Measurements from ENCODE around the gene FGD3. TPM values are rescaled to one million over a fixed set of nuclear protein-coding genes. Genes with fewer than 3 reads are reported as not detected.

FGD3 gene
- total and polyA plus RNA-seq, 9 of the 15 experiments (the other 6 are each of a cell fraction or from before 2014, with no cell fraction given): 0.07 to 1.3 (median 0.29) TPM

- H3K27ac ChIP-seq (ENCODE audit: extremely low read depth, low read depth, low read length): no peak overlapping the region
- H3K9me3 ChIP-seq (replicated peaks; ENCODE audit: control insufficient read depth, insufficient read depth, low read depth, low read length): no peaks in the 10 kb centered on the region
- peaks cover 12 to 55% of the 10 kb centered on the region in 2 experiments; a peak in 4 of 5 replicates for H3K27me3 ChIP-seq (ENCODE audit: control insufficient read depth in 2 of 2, insufficient read depth in 2 of 2, low read length in 2 of 2)
- ChIA-PET CTCF (ENCODE audit: low intra/inter-chr PET ratio) (no interaction called here), POLR2A (interaction anchor here (0.6 kb wide), 1 partner anchor 15 kb away, joined by 3 read pairs; no protein-coding TSS in a partner anchor)
- intact Hi-C loops (cut with micrococcal nuclease) (no loop called here), in situ Hi-C loops (cut with MboI) (loop anchor here (25.0 kb wide), 1 partner anchor 302 kb away; no protein-coding TSS in a partner anchor)
- peaks cover 7% of the 10 kb centered on the region; the same call in 1 of the 2 replicates for H4K20me1 ChIP-seq (replicated peaks; ENCODE audit: control insufficient read depth, insufficient read depth, low read length)
- no peak overlapping the region for H3K4me3 ChIP-seq
- DNase-seq (ENCODE audit: extremely low read depth in 1 of 4, low spot score in 3 of 4) (no peak), ATAC-seq (peak; percentile 47), FAIRE-seq (no peak)
- peaks cover 0 to 3% of the 10 kb centered on the region in 2 experiments; a peak in 1 of 5 replicates for H3K4me1 ChIP-seq (replicated peaks in 1 of 2; ENCODE audit: control insufficient read depth in 2 of 2, insufficient read depth in 2 of 2, low read length in 2 of 2)
- no peaks in the 10 kb centered on the region for H3K79me2 ChIP-seq (ENCODE audit: control insufficient read depth, insufficient read depth, low read length)
- no peak overlapping the region for H2AFZ ChIP-seq (ENCODE audit: low read depth, low read length)
- H3K4me2 ChIP-seq (ENCODE audit: insufficient read depth, low read length): no peak overlapping the region
- no peak overlapping the region; a peak in 1 of 4 replicates for H3K9ac ChIP-seq (ENCODE audit: insufficient read depth in 1 of 2, low read depth in 2 of 2, low read length in 2 of 2)
- H3K9me1 ChIP-seq (ENCODE audit: control insufficient read depth, insufficient read depth, low read length): no peaks in the 10 kb centered on the region
- H3K36me3 ChIP-seq (ENCODE audit: control insufficient read depth, insufficient read depth, low read length): no peaks in the 10 kb centered on the region
- BruUV-seq (replicated peaks): no TSS peak
- TF ChIP-seq RBFOX2 (IDR thresholded peaks at IDR 0.05; ENCODE audit: low read depth, low read length) (no peak), POLR3A (IDR thresholded peaks at IDR 0.05; ENCODE audit: borderline replicate concordance, extremely low read depth, insufficient read depth, insufficient read length) (no peak), ZNF76 (CRISPR knock-in tag; IDR thresholded peaks at IDR 0.05; ENCODE audit: borderline replicate concordance) (no peak), PHF21A (IDR thresholded peaks at IDR 0.05; ENCODE audit: borderline replicate concordance, low read depth) (no peak), ZNF57 (CRISPR knock-in tag; IDR thresholded peaks at IDR 0.05) (no peak), HOXB6 (CRISPR knock-in tag; IDR thresholded peaks at IDR 0.05; ENCODE audit: borderline replicate concordance) (no peak), ZNF41 (CRISPR knock-in tag; conservative IDR thresholded peaks at IDR 0.05) (no peak), SIN3B (IDR thresholded peaks at IDR 0.05; ENCODE audit: low read depth) (no peak), NKRF (IDR thresholded peaks at IDR 0.05; ENCODE audit: borderline replicate concordance) (no peak), TOE1 (IDR thresholded peaks at IDR 0.05; ENCODE audit: borderline replicate concordance) (no peak), TOE1 (CRISPR knock-in tag; IDR thresholded peaks at IDR 0.05; ENCODE audit: borderline replicate concordance, low read depth) (no peak), ZNF431 (CRISPR knock-in tag; IDR thresholded peaks at IDR 0.05) (no peak), DMBX1 (CRISPR knock-in tag; IDR thresholded peaks at IDR 0.05; ENCODE audit: borderline replicate concordance) (no peak), CREB1 (IDR thresholded peaks at IDR 0.05) (no peak), CREB1 (CRISPR knock-in tag; IDR thresholded peaks at IDR 0.05) (no peak), GABPB2 (CRISPR knock-in tag; conservative IDR thresholded peaks at IDR 0.05) (no peak), EWSR1 (IDR thresholded peaks at IDR 0.05; ENCODE audit: borderline replicate concordance, low read depth, partially characterized antibody) (no peak), MAFF (IDR thresholded peaks at IDR 0.05; ENCODE audit: low read length) (no peak)
- TF ChIP-seq, protein P1, sequence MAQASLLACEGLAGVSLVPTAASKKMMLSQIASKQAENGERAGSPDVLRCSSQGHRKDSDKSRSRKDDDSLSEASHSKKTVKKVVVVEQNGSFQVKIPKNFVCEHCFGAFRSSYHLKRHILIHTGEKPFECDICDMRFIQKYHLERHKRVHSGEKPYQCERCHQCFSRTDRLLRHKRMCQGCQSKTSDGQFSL (CRISPR knock-in tag; IDR thresholded peaks at IDR 0.05): no peak
- TF ChIP-seq, protein P1 (tag; IDR thresholded peaks at IDR 0.05): no peak
- WGBS (ENCODE audit: insufficient coverage, low coverage, missing lambda C conversion rate): 3% methylated on average over 4 of the region's 4 CpGs
Measured at GRCh38 chr9:93010704-93011103, 63.4 kb downstream of the FGD3 start.

All from K562 (cell line).